Measurements from ENCODE around the gene SEC23A. TPM values are rescaled to one million over a fixed set of nuclear protein-coding genes. Genes with fewer than 3 reads are reported as not detected.
"Not testable (repeated sequence)": the region's sequence is repeated elsewhere in the genome, so short reads cannot be mapped to it uniquely, and the experiment has no call there.

SEC23A gene
- total RNA-seq, 5 donors from 2014 or later (not counting 1 experiment from before 2014, with no cell fraction given), result 42.5 to 58.2 (median 49.3) TPM

- peaks cover 17 to 29% of the 10 kb centered on the region in 2 experiments for H3K4me1 ChIP-seq (ENCODE audit: control insufficient read depth in 1 of 2, extremely low read depth in 1 of 2, insufficient read depth in 2 of 2, low read length in 2 of 2)
- H3K9me3 Mint-ChIP-seq; H3K9me3 ChIP-seq; H3K36me3 Mint-ChIP-seq; H3K27ac ChIP-seq (ENCODE audit: low read length); H3K4me3 ChIP-seq (ENCODE audit: control insufficient read depth in 1 of 2, extremely low read depth in 1 of 2, low read length in 1 of 2); ATAC-seq (replicated peaks in 1 of 4); H3K27me3 Mint-ChIP-seq; H3K4me3 Mint-ChIP-seq; DNase-seq; H3K27me3 ChIP-seq (replicated peaks in 1 of 2; ENCODE audit: control insufficient read depth in 2 of 2, extremely low read depth in 1 of 2, insufficient read depth in 2 of 2, low read length in 1 of 2): not testable (repeated sequence)
- H3K36me3 ChIP-seq (ENCODE audit: control insufficient read depth in 2 of 2, extremely low read depth in 1 of 2, insufficient read depth in 1 of 2, low read length in 1 of 2), result peaks cover 0 to 17% of the 10 kb centered on the region in 2 donors
- WGBS (ENCODE audit: insufficient coverage), result 100% methylated on average over 4 of the region's 10 CpGs
- POLR2A ChIA-PET, result interaction anchor here (0.6 to 1.2 kb wide), 6 partner anchors 8 to 332 kb away, joined by 4 to 8 read pairs (median 5); partner anchors contain the start of gene GEMIN2 (in 1 of the 2)
- CTCF ChIA-PET, result interaction anchor here (0.6 to 1.2 kb wide), 5 partner anchors 15 to 994 kb away, joined by 3 to 6 read pairs (median 3); partner anchors contain the start of genes GEMIN2 (in 1 of the 2) and TRAPPC6B (in 1 of the 2)
- Mint-ChIP-seq H3K4me1 (peaks cover 57 to 62% (median 58%) of the 10 kb centered on the region in 3 donors), H3K27ac (peak overlapping the region in 1 of 2 donors; percentile 55)
These were observed 3.8 kb downstream of the SEC23A start for GRCh38 chr14:39099215-39099614.

DNA sequence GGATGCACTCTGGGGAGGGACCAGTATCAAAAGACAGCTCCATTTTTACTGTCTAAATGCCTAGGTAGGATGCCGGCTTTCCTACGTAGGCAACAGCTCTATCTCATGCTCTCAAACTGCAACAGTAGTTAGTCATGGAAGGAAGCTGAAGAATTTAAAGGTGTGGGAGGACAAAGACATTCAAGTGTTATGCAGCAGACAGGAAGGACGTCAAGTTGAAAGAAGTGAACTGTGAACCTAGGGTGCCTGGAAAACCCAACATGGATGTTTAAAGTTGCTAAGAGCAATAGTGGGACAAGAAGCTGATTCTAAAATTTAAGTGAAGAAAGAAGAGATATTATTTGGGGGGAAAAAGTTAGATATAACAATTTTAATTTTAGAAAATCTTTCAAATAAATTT is 5.9 kb downstream of the SEC23A start:
- ATAC-seq (replicated peaks in 1 of 4) (peak; percentile 67 to 93 (median 84)), DNase-seq (peak in 4 of 35 experiments; percentile 1 to 45 (median 4))
- ChIA-PET CTCF (interaction anchor here in 1 of 2 donors (0.8 to 1.3 kb wide), 3 partner anchors 16 to 33 kb away, joined by 3 read pairs; partner anchors contain the start of gene GEMIN2), POLR2A (interaction anchor here (0.6 to 0.9 kb wide), 5 partner anchors 17 to 336 kb away, joined by 3 to 5 read pairs (median 3); partner anchors contain the start of gene FBXO33 (in 1 of the 2))
- no peaks in the 10 kb centered on the region for H3K27me3 Mint-ChIP-seq
- peak overlapping the region; percentile 31 to 51 for H3K27ac Mint-ChIP-seq
- peaks cover 0 to 28% of the 10 kb centered on the region in 2 donors for H3K36me3 ChIP-seq (ENCODE audit: control insufficient read depth in 2 of 2, extremely low read depth in 1 of 2, insufficient read depth in 1 of 2, low read length in 1 of 2)
- 0% methylated on average over 1 of the region's 3 CpGs for WGBS (ENCODE audit: insufficient coverage)
- peaks cover 10% of the 10 kb centered on the region for H3K36me3 Mint-ChIP-seq
- H3K4me1 ChIP-seq (ENCODE audit: control insufficient read depth in 1 of 2, extremely low read depth in 1 of 2, insufficient read depth in 2 of 2, low read length in 2 of 2), result peaks cover 10 to 19% of the 10 kb centered on the region in 2 experiments
- H3K4me3 ChIP-seq (ENCODE audit: control insufficient read depth in 1 of 2, extremely low read depth in 1 of 2, low read length in 1 of 2), result no peak overlapping the region
- peak overlapping the region in 1 of 3 donors; percentile 24 for H3K4me3 Mint-ChIP-seq
- H3K27me3 ChIP-seq (replicated peaks in 1 of 2; ENCODE audit: control insufficient read depth in 2 of 2, extremely low read depth in 1 of 2, insufficient read depth in 2 of 2, low read length in 1 of 2), result no peaks in the 10 kb centered on the region
- peak overlapping the region; percentile 4 for H3K27ac ChIP-seq (ENCODE audit: low read length)
- no peaks in the 10 kb centered on the region for H3K9me3 ChIP-seq
- H3K9me3 Mint-ChIP-seq, result no peaks in the 10 kb centered on the region
- H3K4me1 Mint-ChIP-seq, result peaks cover 47 to 51% (median 48%) of the 10 kb centered on the region in 3 donors

DNA sequence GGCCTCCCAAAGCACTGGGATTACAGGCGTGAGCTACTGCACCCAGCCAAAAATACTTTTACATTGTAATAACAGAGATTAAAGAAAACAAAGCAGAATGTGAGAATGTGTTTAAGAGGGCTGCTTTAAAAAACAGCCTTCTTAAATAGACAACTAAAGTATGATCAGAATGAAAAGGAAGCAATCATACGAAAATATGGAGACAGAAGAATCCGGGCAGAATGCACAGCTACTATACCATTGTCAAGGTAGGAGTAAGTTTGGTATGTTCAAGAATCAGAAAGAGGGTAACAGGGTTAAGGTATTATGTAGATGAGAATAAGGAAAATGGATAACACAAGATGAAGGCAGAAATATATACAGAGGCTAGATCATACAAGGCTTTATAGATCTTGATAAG is 8.5 kb downstream of the SEC23A start:
- H3K27ac ChIP-seq (ENCODE audit: low read length), result no peak overlapping the region
- WGBS (ENCODE audit: insufficient coverage), result 100% methylated on average over 1 of the region's 3 CpGs
- peaks cover 8 to 50% of the 10 kb centered on the region in 2 donors for H3K36me3 ChIP-seq (ENCODE audit: control insufficient read depth in 2 of 2, extremely low read depth in 1 of 2, insufficient read depth in 1 of 2, low read length in 1 of 2)
- Mint-ChIP-seq H3K9me3 (no peaks in the 10 kb centered on the region), H3K27ac (no peak overlapping the region), H3K4me1 (peaks cover 36 to 38% (median 37%) of the 10 kb centered on the region in 3 donors), H3K36me3 (peaks cover 29% of the 10 kb centered on the region), H3K4me3 (no peak overlapping the region), H3K27me3 (no peaks in the 10 kb centered on the region)
- DNase-seq, result no peak
- ATAC-seq (replicated peaks in 1 of 4), result no peak
- no peaks in the 10 kb centered on the region for H3K27me3 ChIP-seq (replicated peaks in 1 of 2; ENCODE audit: control insufficient read depth in 2 of 2, extremely low read depth in 1 of 2, insufficient read depth in 2 of 2, low read length in 1 of 2)
- ChIA-PET CTCF (interaction anchor here in 1 of 2 donors (0.6 to 0.8 kb wide), 2 partner anchors 10 to 40 kb away, joined by 3 to 4 read pairs; no protein-coding TSS in a partner anchor), POLR2A (no interaction called here)
- no peak overlapping the region for H3K4me3 ChIP-seq (ENCODE audit: control insufficient read depth in 1 of 2, extremely low read depth in 1 of 2, low read length in 1 of 2)
- H3K9me3 ChIP-seq, result no peaks in the 10 kb centered on the region
- peaks cover 6 to 7% of the 10 kb centered on the region in 2 experiments for H3K4me1 ChIP-seq (ENCODE audit: control insufficient read depth in 1 of 2, extremely low read depth in 1 of 2, insufficient read depth in 2 of 2, low read length in 2 of 2)

DNA sequence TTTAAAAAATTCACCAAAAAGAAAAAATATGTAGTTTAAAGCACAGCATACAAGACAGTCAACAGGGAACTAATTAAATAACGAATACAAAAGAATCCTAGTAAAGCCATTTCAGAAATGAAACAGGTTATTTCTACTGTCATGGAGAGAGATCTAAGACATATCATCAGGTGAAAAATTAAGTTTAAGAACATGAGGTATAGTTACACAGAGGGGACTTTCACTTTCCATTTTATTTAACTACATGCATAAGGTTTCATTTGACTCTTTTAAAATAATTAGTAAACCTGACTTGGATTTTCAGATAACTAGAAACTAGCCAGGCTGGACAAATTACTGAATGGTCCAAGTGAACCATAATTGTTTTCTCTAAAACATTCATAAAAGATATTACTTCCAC is 11.3 kb downstream of the SEC23A start:
- Histone ChIP-seq H3K36me3 (ENCODE audit: control insufficient read depth in 2 of 2, extremely low read depth in 1 of 2, insufficient read depth in 1 of 2, low read length in 1 of 2) (peaks cover 8 to 60% of the 10 kb centered on the region in 2 donors), H3K27me3 (replicated peaks in 1 of 2; ENCODE audit: control insufficient read depth in 2 of 2, extremely low read depth in 1 of 2, insufficient read depth in 2 of 2, low read length in 1 of 2) (no peaks in the 10 kb centered on the region), H3K27ac (ENCODE audit: low read length) (no peak overlapping the region), H3K4me3 (ENCODE audit: control insufficient read depth in 1 of 2, extremely low read depth in 1 of 2, low read length in 1 of 2) (no peak overlapping the region), H3K4me1 (ENCODE audit: control insufficient read depth in 1 of 2, extremely low read depth in 1 of 2, insufficient read depth in 2 of 2, low read length in 2 of 2) (no peaks in the 10 kb centered on the region), H3K9me3 (no peaks in the 10 kb centered on the region)
- no CpG with 5 or more reads among the region's 1 CpG for WGBS (ENCODE audit: insufficient coverage)
- ChIA-PET CTCF (interaction anchor here in 1 of 2 donors (1.1 kb wide), 1 partner anchor 11 kb away, joined by 3 read pairs; the partner anchor contains the start of gene SEC23A), POLR2A (no interaction called here)
- ATAC-seq (replicated peaks in 1 of 4) (no peak), DNase-seq (no peak)
- no peaks in the 10 kb centered on the region for H3K9me3 Mint-ChIP-seq
- peaks cover 45% of the 10 kb centered on the region for H3K36me3 Mint-ChIP-seq
- H3K4me1 Mint-ChIP-seq, result peaks cover 17 to 26% (median 25%) of the 10 kb centered on the region in 3 donors
- no peaks in the 10 kb centered on the region for H3K27me3 Mint-ChIP-seq
- no peak overlapping the region for H3K4me3 Mint-ChIP-seq
- H3K27ac Mint-ChIP-seq, result peak overlapping the region; percentile 24 to 45

GRCh38 chr14:39090548-39091111 is 12.4 kb downstream of the SEC23A start:
- CTCF ChIA-PET, result interaction anchor here in 1 of 2 donors (1.1 kb wide), 1 partner anchor 12 kb away, joined by 3 read pairs; the partner anchor contains the start of gene SEC23A
- ATAC-seq (replicated peaks in 1 of 4) (no peak), DNase-seq (no peak)
- Mint-ChIP-seq H3K4me3 (no peak overlapping the region), H3K27ac (no peak overlapping the region), H3K36me3 (peaks cover 53% of the 10 kb centered on the region), H3K27me3 (no peaks in the 10 kb centered on the region), H3K9me3 (no peaks in the 10 kb centered on the region), H3K4me1 (peaks cover 17 to 29% (median 20%) of the 10 kb centered on the region in 3 donors)
- H3K4me3 ChIP-seq (ENCODE audit: control insufficient read depth in 1 of 2, extremely low read depth in 1 of 2, low read length in 1 of 2), result no peak overlapping the region
- H3K27me3 ChIP-seq (replicated peaks in 1 of 2; ENCODE audit: control insufficient read depth in 2 of 2, extremely low read depth in 1 of 2, insufficient read depth in 2 of 2, low read length in 1 of 2), result no peaks in the 10 kb centered on the region
- H3K9me3 ChIP-seq, result no peaks in the 10 kb centered on the region
- no peak overlapping the region for H3K27ac ChIP-seq (ENCODE audit: low read length)
- 92% methylated on average over 2 of the region's 4 CpGs for WGBS (ENCODE audit: insufficient coverage)
- peaks cover 10 to 65% of the 10 kb centered on the region in 2 donors for H3K36me3 ChIP-seq (ENCODE audit: control insufficient read depth in 2 of 2, extremely low read depth in 1 of 2, insufficient read depth in 1 of 2, low read length in 1 of 2)
- POLR2A ChIA-PET, result interaction anchor here in 1 of 2 donors (0.8 kb wide), 1 partner anchor 23 kb away, joined by 6 read pairs; the partner anchor contains the start of gene GEMIN2
- no peaks in the 10 kb centered on the region for H3K4me1 ChIP-seq (ENCODE audit: control insufficient read depth in 1 of 2, extremely low read depth in 1 of 2, insufficient read depth in 2 of 2, low read length in 2 of 2)

DNA sequence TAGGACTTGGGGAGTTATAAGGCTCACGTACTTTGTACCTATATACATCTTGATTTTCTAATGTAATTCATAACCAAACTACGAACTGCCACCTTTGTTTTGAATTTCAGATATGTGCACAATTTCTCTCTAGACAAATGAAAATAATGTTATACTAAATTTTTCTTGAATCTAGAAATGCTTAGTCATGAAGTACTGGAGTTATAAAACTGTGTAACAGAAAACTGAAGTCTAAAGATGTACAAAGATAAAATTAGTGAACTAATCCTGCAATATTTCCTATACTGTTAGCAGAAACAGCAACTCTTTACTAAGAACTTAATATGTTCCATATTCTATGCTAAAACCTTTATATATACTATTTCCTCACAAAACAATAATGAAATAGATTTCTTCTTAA is 15.5 kb downstream of the SEC23A start:
- no peak for ATAC-seq (replicated peaks in 1 of 4)
- no peak for DNase-seq
- Histone ChIP-seq H3K27ac (ENCODE audit: low read length) (no peak overlapping the region), H3K9me3 (no peaks in the 10 kb centered on the region), H3K36me3 (ENCODE audit: control insufficient read depth in 2 of 2, extremely low read depth in 1 of 2, insufficient read depth in 1 of 2, low read length in 1 of 2) (peaks cover 19 to 65% of the 10 kb centered on the region in 2 donors), H3K4me3 (ENCODE audit: control insufficient read depth in 1 of 2, extremely low read depth in 1 of 2, low read length in 1 of 2) (no peak overlapping the region), H3K27me3 (replicated peaks in 1 of 2; ENCODE audit: control insufficient read depth in 2 of 2, extremely low read depth in 1 of 2, insufficient read depth in 2 of 2, low read length in 1 of 2) (no peaks in the 10 kb centered on the region), H3K4me1 (ENCODE audit: control insufficient read depth in 1 of 2, extremely low read depth in 1 of 2, insufficient read depth in 2 of 2, low read length in 2 of 2) (no peaks in the 10 kb centered on the region)
- no peaks in the 10 kb centered on the region for H3K9me3 Mint-ChIP-seq
- ChIA-PET POLR2A (no interaction called here), CTCF (no interaction called here)
- H3K27me3 Mint-ChIP-seq, result no peaks in the 10 kb centered on the region
- no CpG with 5 or more reads among the region's 2 CpGs for WGBS (ENCODE audit: insufficient coverage)
- H3K4me3 Mint-ChIP-seq, result no peak overlapping the region
- peaks cover 9 to 20% (median 18%) of the 10 kb centered on the region in 3 donors for H3K4me1 Mint-ChIP-seq
- H3K27ac Mint-ChIP-seq, result no peak overlapping the region
- peaks cover 65% of the 10 kb centered on the region for H3K36me3 Mint-ChIP-seq

Data from T-cell (primary cell).